Stimulated activated naive CD8-positive, alpha-beta T cell treated with anti-CD3 and anti-CD28 coated beads, Interleukin-15, amount 100 ng/mL, for 72 hours (primary cell): ENCODE measurements around the gene CCDC15.

Experiments
- ATAC-seq: fragments of 150-1000 bp; cut with Tn5 transposase; 2 replicates; pipeline ENCODE4 v1.10.0; 2021; ENCODE audit warnings: mild to moderate bottlenecking, moderate library complexity
- DNase-seq, 2 donors: peaks; one replicate each; pipeline ENCODE4 v3.0.0; 2021 to 2022
- H3K27ac Mint-ChIP-seq, 2 donors: one replicate each; pipeline ENCODE4 v1.8.0; 2022; ENCODE audit warnings: mild to moderate bottlenecking in 2 of 2, mixed read lengths in 2 of 2, moderate library complexity in 2 of 2
- H3K27me3 Mint-ChIP-seq: one replicate; pipeline ENCODE4 v1.8.0; 2022; ENCODE audit warnings: mixed read lengths
- H3K4me1 Mint-ChIP-seq: one replicate; pipeline ENCODE4 v1.8.0; 2022; ENCODE audit warnings: mild to moderate bottlenecking, mixed read lengths
- H3K4me3 Mint-ChIP-seq, 2 donors: one replicate each; pipeline ENCODE4 v1.8.0; 2022; ENCODE audit warnings: mild to moderate bottlenecking in 2 of 2, mixed read lengths in 2 of 2, moderate library complexity in 1 of 2
- H3K9me3 Mint-ChIP-seq, 2 donors: one replicate each; pipeline ENCODE4 v1.8.0; 2022; ENCODE audit warnings: mixed read lengths in 2 of 2

Gene CCDC15

DNA sequence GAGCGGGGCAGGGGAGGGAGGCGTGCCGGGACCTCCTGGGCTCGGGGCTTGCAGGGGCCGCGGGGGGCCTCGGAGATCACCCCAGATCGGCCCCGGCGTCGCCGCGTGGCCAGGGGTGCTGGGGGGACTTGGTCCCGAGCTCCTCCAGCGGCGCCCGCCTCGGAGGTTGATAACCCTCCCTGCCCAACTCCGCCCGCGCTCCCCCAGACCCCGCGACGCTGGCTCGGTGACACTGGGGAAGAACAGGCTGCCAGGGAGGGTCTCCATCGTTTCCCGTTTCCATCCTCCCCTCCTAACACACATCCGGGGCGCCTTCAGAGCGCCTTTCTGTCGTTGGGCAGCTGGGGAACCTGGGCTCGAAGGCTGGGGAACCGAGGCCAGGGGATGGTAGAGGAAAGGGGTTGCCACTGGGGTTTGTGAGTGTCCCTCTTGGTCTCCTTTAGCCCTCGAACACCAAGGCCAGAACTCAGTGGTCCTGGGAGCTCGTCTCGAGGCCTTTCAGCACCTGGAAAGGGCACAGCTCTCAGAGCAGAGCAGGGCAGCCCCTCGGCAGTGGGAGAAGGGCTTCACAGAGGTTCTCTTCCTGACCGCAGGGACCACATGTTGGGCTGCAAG, 109.5 kb downstream of the CCDC15 start:
- peaks cover 75% of the 10 kb centered on the region for H3K27me3 Mint-ChIP-seq
- ATAC-seq (no peak), DNase-seq (peak in 1 of 2 donors; percentile 15)
- H3K27ac Mint-ChIP-seq: peak overlapping the region in 1 of 2 donors; percentile 19
- peak overlapping the region; percentile 64 to 85 for H3K4me3 Mint-ChIP-seq
- peaks cover 24% of the 10 kb centered on the region for H3K4me1 Mint-ChIP-seq
- no peaks in the 10 kb centered on the region for H3K9me3 Mint-ChIP-seq

DNA sequence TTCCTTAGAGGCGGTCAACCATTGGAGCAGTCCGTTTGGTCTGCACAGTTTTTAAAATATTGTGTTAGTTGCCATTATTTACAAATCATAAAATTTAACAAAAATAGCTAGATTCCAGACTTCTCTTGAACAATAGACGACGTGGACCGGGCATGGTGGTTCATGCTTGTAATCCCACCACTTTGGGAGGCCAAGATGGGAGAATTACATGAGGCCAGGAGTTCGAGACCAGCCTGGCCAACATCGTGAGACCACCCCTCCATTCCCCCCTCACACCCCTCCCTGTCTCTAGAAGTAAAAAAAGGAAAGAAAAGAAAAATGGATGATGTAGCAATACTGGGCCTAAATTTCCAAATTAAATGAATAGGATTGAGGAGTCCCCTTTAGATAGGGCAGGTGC, 110.1 kb downstream of the CCDC15 start:
- Mint-ChIP-seq H3K9me3 (no peaks in the 10 kb centered on the region), H3K4me1 (peaks cover 24% of the 10 kb centered on the region), H3K4me3 (peak overlapping the region in 1 of 2 donors; percentile 76), H3K27ac (no peak overlapping the region), H3K27me3 (peaks cover 76% of the 10 kb centered on the region)
- ATAC-seq: no peak
- no peak for DNase-seq

DNA sequence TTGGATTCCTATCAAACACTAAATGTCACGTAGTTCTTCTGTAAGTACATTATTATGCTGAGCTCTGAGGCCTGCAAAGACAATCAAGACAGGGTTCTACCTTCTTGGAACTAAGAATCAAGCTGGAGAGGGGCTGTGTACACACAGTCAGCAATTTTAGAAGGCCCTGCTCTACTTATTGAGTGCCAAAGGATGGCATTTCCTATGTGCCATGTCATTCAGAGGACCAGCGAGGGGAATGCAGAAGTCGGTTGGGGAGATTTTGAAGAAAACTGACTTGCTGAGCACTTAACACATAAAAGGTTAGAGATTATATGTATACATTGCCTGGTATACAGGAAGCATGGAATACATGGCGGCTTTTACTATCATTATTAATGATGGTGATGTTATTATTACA, 114.4 kb downstream of the CCDC15 start:
- ATAC-seq: no peak
- no peak for DNase-seq
- no peaks in the 10 kb centered on the region for H3K9me3 Mint-ChIP-seq
- no peak overlapping the region for H3K27ac Mint-ChIP-seq
- peaks cover 32% of the 10 kb centered on the region for H3K4me1 Mint-ChIP-seq
- H3K27me3 Mint-ChIP-seq: peaks cover 64% of the 10 kb centered on the region
- H3K4me3 Mint-ChIP-seq: no peak overlapping the region

GRCh38 chr11:125069008-125069407, 115.0 kb downstream of the CCDC15 start:
- Mint-ChIP-seq H3K4me3 (no peak overlapping the region), H3K4me1 (peaks cover 29% of the 10 kb centered on the region), H3K27me3 (peaks cover 61% of the 10 kb centered on the region), H3K9me3 (no peaks in the 10 kb centered on the region), H3K27ac (no peak overlapping the region)
- DNase-seq: no peak
- no peak for ATAC-seq

DNA sequence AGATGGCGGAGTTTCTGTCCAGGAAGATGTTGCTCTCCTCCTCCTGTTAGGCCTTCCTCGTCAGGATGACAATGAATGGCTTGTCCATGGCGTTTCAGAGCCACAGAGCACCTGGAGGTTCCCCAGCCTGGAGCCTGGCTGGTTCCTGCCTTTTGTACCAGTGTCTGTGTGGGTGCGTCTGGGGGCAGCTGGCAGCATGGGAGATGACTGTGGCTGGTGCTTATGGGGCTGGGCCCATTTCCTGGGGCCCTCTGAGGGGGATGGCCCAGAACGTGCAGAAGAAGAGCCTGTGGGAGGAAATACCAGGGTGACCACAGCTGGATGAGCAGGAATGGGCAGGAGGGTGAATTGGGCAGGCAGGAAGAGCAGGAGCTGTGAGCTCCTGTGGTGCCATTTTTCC, 115.8 kb downstream of the CCDC15 start:
- Mint-ChIP-seq H3K9me3 (no peaks in the 10 kb centered on the region), H3K27ac (no peak overlapping the region), H3K4me1 (peaks cover 29% of the 10 kb centered on the region), H3K4me3 (peak overlapping the region in 1 of 2 donors; percentile 8), H3K27me3 (peaks cover 58% of the 10 kb centered on the region)
- DNase-seq: no peak
- no peak for ATAC-seq

DNA sequence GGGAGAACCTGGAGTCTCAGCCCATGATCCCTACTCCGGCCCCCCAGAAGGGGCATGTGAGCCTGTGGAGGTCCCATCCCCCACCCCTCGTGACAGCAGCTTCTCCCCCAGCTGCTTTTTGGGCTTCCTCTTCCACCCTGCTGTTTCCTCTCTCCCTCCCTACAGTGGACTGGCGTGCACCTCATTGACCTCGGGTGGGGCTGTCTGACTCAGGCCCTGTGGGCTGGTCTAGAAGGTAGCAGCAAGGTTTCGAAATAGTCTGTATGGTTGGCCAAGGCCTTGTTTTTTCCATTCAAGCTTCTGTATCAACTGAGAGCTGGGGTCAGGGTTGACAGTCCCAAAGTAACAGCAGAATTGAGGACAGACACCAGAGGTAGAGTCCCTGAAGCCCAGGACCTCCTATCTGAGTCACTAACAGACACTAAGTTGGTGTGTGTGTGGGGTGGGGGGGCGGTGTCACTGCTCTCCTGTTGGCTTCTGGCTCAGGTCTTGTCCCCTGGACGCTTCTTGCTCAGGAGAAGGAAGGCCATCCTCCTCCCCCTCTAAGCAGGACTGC, 116.8 kb downstream of the CCDC15 start:
- H3K9me3 Mint-ChIP-seq: no peaks in the 10 kb centered on the region
- DNase-seq (peak in 1 of 2 donors; percentile 27), ATAC-seq (peak; percentile 83)
- H3K4me3 Mint-ChIP-seq: peak overlapping the region in 1 of 2 donors; percentile 15
- peaks cover 29% of the 10 kb centered on the region for H3K4me1 Mint-ChIP-seq
- H3K27ac Mint-ChIP-seq: peak overlapping the region in 1 of 2 donors; percentile 34
- H3K27me3 Mint-ChIP-seq: peaks cover 49% of the 10 kb centered on the region

DNA sequence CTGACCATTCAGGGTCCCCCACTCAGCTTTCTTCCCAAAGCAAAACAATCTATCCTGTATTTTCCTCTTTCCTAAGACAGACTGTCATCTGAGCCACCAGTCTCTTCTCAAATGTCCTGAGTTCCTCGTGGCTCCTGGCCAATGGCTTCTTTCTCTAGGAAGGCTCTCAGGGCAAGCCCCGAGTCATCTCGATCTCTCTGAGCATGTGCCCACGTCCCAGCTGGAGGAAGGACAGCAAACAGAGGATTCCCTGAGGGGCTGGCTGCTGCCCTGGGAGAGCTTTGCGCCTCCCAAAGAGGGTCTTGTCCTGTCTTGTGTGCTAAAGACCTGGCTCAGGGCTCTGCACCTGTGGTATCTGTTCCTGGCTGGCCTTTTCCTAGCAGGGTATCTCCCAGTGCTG, 117.4 kb downstream of the CCDC15 start:
- no peak for DNase-seq
- no peak for ATAC-seq
- Mint-ChIP-seq H3K27ac (peak overlapping the region in 1 of 2 donors; percentile 34), H3K9me3 (no peaks in the 10 kb centered on the region), H3K4me1 (peaks cover 29% of the 10 kb centered on the region), H3K27me3 (peaks cover 42% of the 10 kb centered on the region), H3K4me3 (no peak overlapping the region)

DNA sequence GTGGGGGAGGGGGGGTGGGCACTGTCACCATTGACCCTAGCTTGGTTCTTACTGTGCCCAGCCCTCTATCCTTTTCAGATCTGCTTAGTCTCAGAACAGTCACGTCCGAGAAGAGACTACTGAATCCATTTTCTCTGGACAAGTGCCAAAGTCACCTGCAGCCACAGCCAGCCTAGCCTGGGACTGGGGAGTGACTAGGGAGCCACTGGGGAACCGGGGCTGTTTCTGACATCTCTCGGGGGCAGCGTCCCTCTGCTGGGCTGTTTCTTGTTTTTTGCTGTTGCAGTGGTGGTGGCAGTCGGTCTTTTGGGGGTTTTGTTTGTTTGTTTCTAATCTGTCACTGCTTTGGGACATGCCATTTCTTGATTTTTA, 117.8 kb downstream of the CCDC15 start:
- no peaks in the 10 kb centered on the region for H3K9me3 Mint-ChIP-seq
- DNase-seq (no peak), ATAC-seq (no peak)
- H3K27me3 Mint-ChIP-seq: peaks cover 39% of the 10 kb centered on the region
- no peak overlapping the region for H3K4me3 Mint-ChIP-seq
- H3K27ac Mint-ChIP-seq: no peak overlapping the region
- peaks cover 29% of the 10 kb centered on the region for H3K4me1 Mint-ChIP-seq

DNA sequence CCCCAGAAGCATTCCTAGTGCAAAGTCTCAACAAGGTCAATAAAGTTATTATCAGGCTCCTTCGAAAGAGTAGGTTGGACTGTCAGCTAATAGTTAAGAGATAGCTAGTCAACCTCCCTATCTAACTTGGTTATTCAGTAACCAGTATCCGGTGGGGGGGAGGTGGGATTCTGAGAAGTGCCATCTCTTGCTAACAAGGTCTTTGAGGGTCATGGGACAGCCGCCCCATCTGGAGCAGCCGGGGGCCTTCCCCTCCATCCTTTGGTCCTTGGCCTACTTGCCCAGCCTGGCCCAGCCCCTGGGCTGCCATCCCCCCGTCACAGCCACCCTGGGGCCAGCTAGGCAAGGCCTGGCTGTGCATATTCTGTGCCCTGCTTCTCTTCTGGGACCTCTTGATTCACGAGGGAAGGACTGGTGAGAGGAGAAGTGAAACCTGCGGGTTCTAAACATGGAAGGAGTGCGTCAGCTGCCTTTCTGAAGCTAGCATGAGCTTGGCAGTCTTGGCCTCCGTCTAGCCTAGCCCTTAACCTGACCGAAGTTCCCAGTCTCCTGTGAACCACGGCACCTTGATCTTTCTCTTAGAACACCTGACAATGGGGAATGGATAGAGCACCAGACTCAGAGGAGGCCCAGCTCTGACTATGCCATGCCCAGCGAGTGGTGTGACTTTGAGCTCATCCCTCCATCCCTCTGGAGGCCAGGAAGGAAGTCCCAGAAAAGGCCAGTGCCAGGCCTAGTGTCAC, 118.4 kb downstream of the CCDC15 start:
- peaks cover 39% of the 10 kb centered on the region for H3K27me3 Mint-ChIP-seq
- H3K27ac Mint-ChIP-seq: no peak overlapping the region
- H3K9me3 Mint-ChIP-seq: no peaks in the 10 kb centered on the region
- no peak overlapping the region for H3K4me3 Mint-ChIP-seq
- DNase-seq (no peak), ATAC-seq (no peak)
- peaks cover 29% of the 10 kb centered on the region for H3K4me1 Mint-ChIP-seq

DNA sequence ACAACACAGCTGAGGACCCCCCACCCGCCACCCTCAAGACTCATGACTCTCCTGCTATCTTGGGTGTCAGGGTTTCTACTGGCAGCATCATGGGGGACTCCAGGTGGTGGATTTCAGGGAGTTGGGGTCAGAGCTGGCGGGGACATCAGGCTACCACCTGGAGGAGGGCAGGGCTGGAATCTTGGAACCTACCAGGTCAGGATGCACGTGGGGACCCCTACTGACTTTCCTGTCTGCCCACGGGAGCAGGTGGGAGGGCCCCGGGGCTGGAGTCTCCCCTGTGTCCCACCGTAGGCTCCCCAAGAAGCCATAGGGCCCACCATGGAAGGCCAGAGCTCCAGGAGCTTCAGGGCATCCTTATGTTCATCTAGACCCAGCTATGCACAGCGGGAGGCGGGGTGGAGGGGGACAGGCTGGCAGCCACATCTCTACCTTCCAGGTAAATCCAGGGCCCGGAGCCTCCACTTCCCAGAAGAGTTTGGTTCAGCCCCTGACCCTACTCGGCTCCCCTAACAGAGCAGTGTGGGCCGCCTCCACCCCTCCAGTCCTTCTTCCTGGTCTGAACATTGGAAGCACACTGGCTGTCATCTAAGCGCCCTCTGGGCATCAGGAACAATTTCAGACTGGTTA, 119.1 kb downstream of the CCDC15 start:
- Mint-ChIP-seq H3K4me3 (no peak overlapping the region), H3K4me1 (peaks cover 29% of the 10 kb centered on the region), H3K27ac (no peak overlapping the region), H3K9me3 (no peaks in the 10 kb centered on the region), H3K27me3 (peaks cover 35% of the 10 kb centered on the region)
- ATAC-seq (no peak), DNase-seq (no peak)

GRCh38 chr11:125073616-125074483, 119.8 kb downstream of the CCDC15 start:
- ATAC-seq (no peak), DNase-seq (no peak)
- H3K27me3 Mint-ChIP-seq: peaks cover 30% of the 10 kb centered on the region
- no peaks in the 10 kb centered on the region for H3K9me3 Mint-ChIP-seq
- peaks cover 29% of the 10 kb centered on the region for H3K4me1 Mint-ChIP-seq
- peak overlapping the region in 1 of 2 donors; percentile 87 for H3K27ac Mint-ChIP-seq
- no peak overlapping the region for H3K4me3 Mint-ChIP-seq

DNA sequence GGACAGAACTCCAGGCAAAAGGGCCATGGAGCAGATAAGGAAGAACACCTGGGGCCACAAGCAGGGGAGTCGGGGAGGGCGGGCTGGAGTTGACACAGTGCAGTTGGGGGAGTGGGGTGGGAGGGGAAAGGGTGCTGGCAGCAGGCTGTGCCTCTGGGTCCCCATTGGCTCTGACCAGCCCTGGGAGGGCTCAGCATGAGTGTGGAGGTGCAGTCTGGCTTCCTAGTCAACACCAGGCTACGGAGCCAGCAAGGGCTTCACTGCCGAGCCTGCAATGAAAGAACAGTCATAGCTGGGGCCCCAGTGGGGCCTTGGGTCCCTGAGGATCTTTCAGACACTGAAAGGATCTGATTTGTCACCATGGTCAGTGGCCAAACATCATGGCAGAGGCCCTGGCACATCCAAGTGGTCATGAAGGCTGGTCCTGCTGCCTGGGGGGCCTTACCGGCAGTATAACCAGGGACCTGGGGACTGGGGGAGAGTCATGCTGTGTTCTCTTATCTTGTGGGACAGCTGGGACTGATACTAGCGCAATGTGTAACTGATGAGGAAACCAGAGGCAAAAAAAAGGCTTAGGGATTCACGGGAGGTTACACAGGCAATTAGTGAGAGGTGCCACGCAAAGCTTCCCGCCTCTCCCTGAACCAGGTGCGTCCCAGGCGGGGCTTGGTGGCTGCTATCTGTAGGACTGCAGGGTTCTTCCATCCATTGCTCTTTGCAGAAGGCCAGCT, 120.7 kb downstream of the CCDC15 start:
- peaks cover 26% of the 10 kb centered on the region for H3K27me3 Mint-ChIP-seq
- H3K27ac Mint-ChIP-seq: peak overlapping the region in 1 of 2 donors; percentile 87
- no peak overlapping the region for H3K4me3 Mint-ChIP-seq
- no peaks in the 10 kb centered on the region for H3K9me3 Mint-ChIP-seq
- ATAC-seq (no peak), DNase-seq (no peak)
- H3K4me1 Mint-ChIP-seq: peaks cover 27% of the 10 kb centered on the region

DNA sequence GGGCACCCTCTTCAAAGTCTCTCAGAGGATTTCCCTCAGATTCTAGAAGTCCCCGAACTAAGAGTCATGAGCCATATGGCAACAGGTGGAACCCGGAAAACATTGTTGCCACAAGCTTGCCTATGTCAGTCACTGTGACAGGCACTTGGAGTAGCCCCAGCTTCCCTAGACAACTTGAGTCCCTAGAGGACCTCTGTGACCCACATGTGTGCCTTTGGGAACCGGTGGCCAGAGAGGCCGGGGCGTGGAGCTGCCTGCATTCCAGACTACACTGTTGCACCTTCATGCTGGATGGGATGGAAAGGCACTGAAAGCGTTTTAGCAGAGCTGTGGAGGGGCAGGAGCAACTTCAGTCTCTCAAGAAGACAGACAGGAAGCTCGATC, 121.2 kb downstream of the CCDC15 start:
- Mint-ChIP-seq H3K27ac (peak overlapping the region in 1 of 2 donors; percentile 74), H3K4me3 (no peak overlapping the region), H3K27me3 (peaks cover 20% of the 10 kb centered on the region), H3K9me3 (no peaks in the 10 kb centered on the region), H3K4me1 (peaks cover 21% of the 10 kb centered on the region)
- no peak for DNase-seq
- no peak for ATAC-seq

DNA sequence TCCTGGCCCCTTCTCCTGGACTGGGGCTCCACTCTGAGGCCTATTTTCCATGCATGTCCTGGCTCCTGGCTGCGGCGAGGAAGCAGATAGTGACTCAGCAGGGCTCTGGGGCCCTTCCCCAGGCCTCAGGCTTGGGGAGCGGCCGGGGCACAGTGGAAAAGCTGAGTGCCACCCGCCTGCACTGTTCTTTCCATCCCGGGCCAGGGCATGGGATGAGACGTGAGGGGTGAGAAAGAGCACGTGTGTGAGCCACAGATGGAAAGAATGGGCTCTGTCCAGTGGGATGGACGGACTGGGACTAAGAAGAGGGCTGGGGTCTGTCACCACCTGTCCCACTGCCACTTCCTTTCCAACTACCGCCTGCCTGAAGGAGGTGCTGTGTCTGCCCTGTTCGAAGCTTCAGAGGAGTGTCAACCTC, 121.9 kb downstream of the CCDC15 start:
- no peaks in the 10 kb centered on the region for H3K9me3 Mint-ChIP-seq
- no peak for DNase-seq
- H3K27me3 Mint-ChIP-seq: peaks cover 20% of the 10 kb centered on the region
- H3K27ac Mint-ChIP-seq: no peak overlapping the region
- H3K4me1 Mint-ChIP-seq: peaks cover 14% of the 10 kb centered on the region
- no peak overlapping the region for H3K4me3 Mint-ChIP-seq
- no peak for ATAC-seq
